ENCODE data around the gene GPC5.

GPC5 gene

GRCh38 chr13:92038905-92039304 lies 640.5 kb downstream of the GPC5 start:
- no peak for DNase-seq

DNA sequence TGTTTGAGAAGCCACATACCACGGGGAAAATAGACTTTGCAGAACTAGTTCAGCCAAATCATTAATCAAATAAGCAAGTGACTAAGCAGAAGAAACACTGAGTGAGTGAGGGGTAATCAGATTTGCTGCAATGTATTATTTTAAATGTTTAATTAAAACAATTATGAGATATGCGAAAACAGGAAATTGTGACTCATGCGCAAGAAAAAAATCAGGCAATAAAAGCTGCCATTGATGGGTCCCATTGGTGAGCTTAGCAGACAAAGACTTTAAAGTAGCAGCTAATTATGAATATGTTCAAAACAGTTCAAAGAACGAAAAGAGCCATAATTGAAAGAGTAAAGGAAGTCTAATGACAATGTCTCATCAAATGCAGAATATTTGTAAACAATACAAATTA lies 644.1 kb downstream of the GPC5 start:
- DNase-seq: no peak

GRCh38 chr13:92044351-92044750 lies 645.9 kb downstream of the GPC5 start:
- no peak for DNase-seq

DNA sequence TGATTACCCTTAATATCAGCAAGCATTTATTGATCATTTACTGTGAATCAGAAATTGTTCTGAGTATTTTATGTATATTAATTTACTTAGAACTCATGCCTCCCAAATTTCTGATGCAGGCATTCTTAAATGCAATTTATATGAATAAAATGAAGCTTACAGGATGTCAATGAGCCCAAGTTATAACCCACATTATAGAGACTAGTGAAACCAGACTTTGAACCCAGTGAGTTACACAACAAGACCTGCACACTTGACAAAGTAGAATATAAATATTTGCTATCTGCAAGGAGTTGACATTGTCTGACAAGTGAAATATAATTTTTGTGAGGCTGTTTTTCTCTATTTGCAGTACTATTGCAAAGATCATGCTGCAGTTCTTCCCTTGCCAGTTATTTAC lies 656.0 kb downstream of the GPC5 start:
- no peak for DNase-seq

DNA sequence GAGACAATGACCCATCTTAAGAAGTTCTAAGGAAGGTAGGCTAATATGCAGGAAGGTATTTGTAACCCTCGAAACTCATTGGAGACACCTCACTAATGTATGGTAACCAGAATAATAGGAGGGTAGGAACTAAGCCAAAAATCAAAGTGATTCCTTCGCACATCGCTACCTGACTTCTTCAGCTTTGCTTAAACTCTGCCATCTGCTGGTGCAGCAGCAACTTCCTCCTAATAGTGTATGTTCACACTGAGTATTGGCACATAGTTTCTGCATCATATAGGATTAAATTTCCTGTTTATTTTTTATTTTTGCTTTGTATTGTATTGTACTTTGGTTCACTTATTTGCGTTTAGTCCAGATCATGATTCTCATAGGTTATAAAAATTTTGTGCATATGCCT lies 676.2 kb downstream of the GPC5 start:
- DNase-seq: no peak

DNA sequence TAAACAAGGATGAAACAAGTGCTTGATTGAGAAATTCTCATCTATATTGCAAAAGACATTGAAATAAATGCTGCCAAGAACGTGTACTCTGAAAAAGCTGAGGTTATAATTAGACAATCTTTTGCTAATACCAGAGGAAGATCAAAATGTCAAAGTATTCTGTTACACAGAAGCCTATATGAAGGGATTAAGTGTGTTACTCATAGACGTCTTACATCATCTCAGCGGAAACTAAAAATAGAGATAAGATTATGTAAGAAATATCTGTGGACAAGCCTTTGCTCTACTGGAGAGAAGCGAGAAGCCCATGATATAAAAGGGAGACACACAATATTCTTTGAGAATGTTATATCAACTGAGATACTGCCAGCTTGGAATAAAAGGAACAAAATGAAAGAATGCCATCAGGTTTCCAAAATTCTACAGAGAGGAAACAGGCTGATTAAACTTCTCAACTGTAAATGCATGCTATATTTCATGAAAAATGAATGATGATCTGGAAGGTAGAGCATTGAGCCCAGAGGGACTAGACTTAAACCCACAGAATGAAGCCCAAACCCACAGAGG lies 699.0 kb downstream of the GPC5 start:
- DNase-seq: no peak

- DNase-seq: no peak
These were observed 703.4 kb downstream of the GPC5 start for GRCh38 chr13:92101801-92102200.

GRCh38 chr13:92103689-92104153 lies 705.3 kb downstream of the GPC5 start:
- no peak for DNase-seq

GRCh38 chr13:92122186-92122853 lies 723.9 kb downstream of the GPC5 start:
- no peak for DNase-seq

GRCh38 chr13:92126399-92126798 lies 728.0 kb downstream of the GPC5 start:
- DNase-seq: no peak

- no peak for DNase-seq
These were observed 737.1 kb downstream of the GPC5 start for GRCh38 chr13:92135509-92135908.

GRCh38 chr13:92136449-92137155 lies 738.2 kb downstream of the GPC5 start:
- no peak for DNase-seq

DNA sequence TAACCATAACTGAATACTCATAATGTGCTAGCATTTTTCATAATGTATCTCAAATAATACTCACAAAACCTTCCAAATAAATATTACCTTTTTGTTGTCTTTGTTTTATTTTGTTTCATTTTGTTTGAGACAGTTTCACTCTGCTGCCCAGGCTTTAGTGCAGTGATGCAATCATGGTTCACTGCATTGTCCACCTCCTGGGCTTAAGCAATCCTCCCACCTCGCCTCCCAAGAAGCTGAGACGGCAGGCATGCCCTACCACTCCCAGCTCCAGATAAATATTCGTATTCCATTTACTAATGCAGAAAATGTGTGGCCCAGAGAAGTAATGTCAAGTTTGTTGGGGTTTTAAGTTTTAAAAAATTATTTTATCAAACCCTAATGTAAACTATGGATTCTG lies 739.1 kb downstream of the GPC5 start:
- DNase-seq: no peak

GRCh38 chr13:92143766-92144165 lies 745.3 kb downstream of the GPC5 start:
- DNase-seq: no peak

DNA sequence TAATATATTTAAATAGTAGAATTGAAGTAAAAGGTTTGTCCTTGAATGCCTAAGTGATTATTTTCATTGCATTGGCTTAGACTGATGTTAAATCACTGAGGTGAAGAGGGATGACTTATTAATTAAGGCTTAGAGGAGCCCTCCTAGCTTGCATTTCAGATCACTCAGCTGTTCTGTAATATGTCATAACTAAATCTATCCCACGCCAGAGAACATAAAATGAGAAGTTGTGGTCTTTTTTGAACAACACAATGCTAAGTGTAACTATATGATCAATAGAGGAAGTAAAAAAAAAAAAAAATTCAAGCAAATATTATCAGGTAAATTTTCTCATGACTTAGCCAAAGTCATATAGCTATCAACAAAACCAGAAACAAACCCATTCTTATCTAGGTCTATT lies 752.2 kb downstream of the GPC5 start:
- no peak for DNase-seq

GRCh38 chr13:92158346-92158745 lies 759.9 kb downstream of the GPC5 start:
- no peak for DNase-seq

- no peak for DNase-seq
These were observed 766.4 kb downstream of the GPC5 start for GRCh38 chr13:92164822-92165221.

GRCh38 chr13:92172191-92172590 lies 773.8 kb downstream of the GPC5 start:
- no peak for DNase-seq

- no peak for DNase-seq
These were observed 774.8 kb downstream of the GPC5 start for GRCh38 chr13:92173254-92173653.

DNA sequence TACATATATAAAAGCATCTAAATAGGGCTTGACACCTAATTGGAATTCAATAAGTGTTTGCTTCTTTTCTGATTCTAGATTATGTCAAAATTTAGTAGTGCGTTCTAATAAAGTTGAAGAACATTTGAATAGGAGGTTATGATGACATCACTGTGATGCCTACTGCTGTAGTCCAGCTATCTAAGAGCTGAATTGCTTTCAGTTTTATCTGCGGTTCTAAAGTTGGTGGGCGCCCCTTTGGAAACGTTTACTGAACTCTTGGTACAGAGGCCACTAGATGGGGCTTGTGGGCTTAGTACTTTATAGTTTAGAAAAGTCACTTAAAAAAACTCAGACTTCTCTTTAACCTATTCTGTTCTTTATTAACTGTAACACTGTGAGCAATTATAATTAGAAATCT lies 776.9 kb downstream of the GPC5 start:
- no peak for DNase-seq

DNA sequence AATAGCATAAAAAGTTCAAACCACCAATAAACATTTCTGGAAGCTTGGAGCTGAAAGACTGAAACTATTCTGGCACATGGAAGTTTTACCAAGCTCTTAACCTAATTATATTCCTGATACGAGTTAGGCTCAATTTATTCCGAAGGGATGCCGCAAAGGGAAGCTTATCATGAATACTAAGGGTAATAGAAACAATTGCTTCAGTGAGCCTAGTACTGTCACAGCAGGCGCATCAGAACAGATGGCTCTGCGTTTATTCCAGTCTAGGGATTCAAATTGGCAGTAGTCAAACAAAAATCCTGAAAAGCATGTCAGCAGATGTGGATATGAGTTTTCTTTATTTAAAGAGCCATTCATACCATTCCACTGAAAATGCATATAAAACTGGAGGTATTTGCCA lies 779.5 kb downstream of the GPC5 start:
- no peak for DNase-seq

DNA sequence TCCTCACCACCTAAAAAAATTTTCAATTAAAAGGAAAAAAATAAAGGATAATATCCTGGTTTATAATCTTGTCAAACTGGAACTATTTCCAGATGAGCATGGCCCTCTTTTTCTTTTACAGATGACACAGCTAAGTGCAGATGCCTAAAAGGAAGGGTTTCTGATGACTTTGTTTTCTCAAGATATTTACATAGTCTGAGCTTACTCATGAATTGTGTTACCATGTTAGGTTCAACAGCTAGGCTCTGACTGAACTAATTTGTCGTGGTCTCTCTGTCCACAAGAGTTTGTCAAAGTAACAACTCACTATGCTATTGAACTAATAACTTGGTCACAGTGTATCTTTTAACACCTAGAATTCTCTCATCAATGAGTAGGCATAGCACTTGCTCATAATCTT lies 780.8 kb downstream of the GPC5 start:
- DNase-seq: no peak

- no peak for DNase-seq
These were observed 789.1 kb downstream of the GPC5 start for GRCh38 chr13:92187378-92187989.

DNA sequence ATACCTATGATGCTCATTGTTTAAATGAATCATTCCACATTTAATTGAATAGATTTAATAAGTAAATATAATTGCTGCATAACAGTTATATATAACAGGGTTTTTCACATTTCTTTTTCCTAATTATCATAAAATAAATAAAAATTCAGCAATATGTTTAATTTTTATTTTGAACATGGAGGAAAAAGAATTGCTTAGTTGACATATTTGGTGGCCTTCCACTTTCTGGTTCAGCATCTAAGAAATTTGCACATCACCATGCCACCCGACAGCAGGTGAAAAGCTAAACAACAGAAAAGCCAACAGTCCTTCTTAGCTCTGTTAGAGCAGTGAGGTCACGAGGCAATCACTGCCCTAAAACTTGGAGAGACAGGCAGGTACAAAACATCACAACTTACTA lies 790.2 kb downstream of the GPC5 start:
- no peak for DNase-seq

Data from CD4-positive, alpha-beta T cell treated with Interleukin-6 for 4 hours (primary cell).